HG03066 (cell line): Measurements from ENCODE around the gene KDM5B.

Experiments
- ATAC-seq: cut with Tn5 transposase; IDR thresholded peaks from one replicate; pipeline ENCODE4 v1.9.1; 2021; ENCODE audit warnings: low read depth; ENCODE audit not compliant: unreplicated experiment

Gene KDM5B

GRCh38 chr1:202689493-202690342 lies 118.5 kb downstream of the KDM5B start:
- ATAC-seq, result no peak

- ATAC-seq, result no peak
Measured at GRCh38 chr1:202689082-202689481, 119.1 kb downstream of the KDM5B start.

GRCh38 chr1:202688401-202688800 lies 119.8 kb downstream of the KDM5B start:
- ATAC-seq, result no peak

- no peak for ATAC-seq
Measured at GRCh38 chr1:202687798-202688197, 120.4 kb downstream of the KDM5B start.

GRCh38 chr1:202687370-202687769 lies 120.9 kb downstream of the KDM5B start:
- ATAC-seq, result no peak

GRCh38 chr1:202685641-202686040 lies 122.6 kb downstream of the KDM5B start:
- ATAC-seq, result no peak

GRCh38 chr1:202684716-202685115 lies 123.5 kb downstream of the KDM5B start:
- ATAC-seq, result no peak

GRCh38 chr1:202683029-202683428 lies 125.2 kb downstream of the KDM5B start:
- no peak for ATAC-seq

GRCh38 chr1:202682477-202682876 lies 125.7 kb downstream of the KDM5B start:
- ATAC-seq, result no peak

- no peak for ATAC-seq
Measured at GRCh38 chr1:202681736-202682420, 126.3 kb downstream of the KDM5B start.

GRCh38 chr1:202680586-202681352 lies 127.5 kb downstream of the KDM5B start:
- no peak for ATAC-seq

- ATAC-seq, result no peak
Measured at GRCh38 chr1:202679406-202680177, 128.6 kb downstream of the KDM5B start.

- no peak for ATAC-seq
Measured at GRCh38 chr1:202677433-202677832, 130.8 kb downstream of the KDM5B start.
